Activated CD4-positive, alpha-beta T cell treated with anti-CD3 and anti-CD28 coated beads for 36 hours (primary cell): ENCODE measurements around the gene ZZZ3. TPM values are rescaled to one million over a fixed set of nuclear protein-coding genes. Genes with fewer than 3 reads are reported as not detected.
A peak's percentile ranks its signal among the peaks of the same experiment; 100 is the strongest.
"Not testable (repeated sequence)": the region's sequence is repeated elsewhere in the genome, so short reads cannot be mapped to it uniquely, and the experiment has no call there.

Experiments used
- ATAC-seq: fragments of 200-7000 bp; cut with Tn5 transposase; one replicate; pipeline ENCODE4 v1.10.0; 2021; ENCODE audit warnings: mild to moderate bottlenecking, moderate library complexity
- CTCF ChIA-PET: fragments of 350-600 bp; sonication (Branson Sonifier 250); formaldehyde crosslinking; loops from one replicate; lab custom pipeline; 2021; ENCODE audit warnings: antibody characterized with exemption; lab: Charles Lee
- POLR2A ChIA-PET: fragments of 350-600 bp; sonication (Branson Sonifier 250); formaldehyde crosslinking; loops from one replicate; lab custom pipeline; 2021; ENCODE audit warnings: antibody characterized with exemption, inconsistent platforms; lab: Charles Lee
- DNase-seq: peaks from one replicate; pipeline ENCODE4 v3.0.0-alpha.2; 2020
- H3K27ac Mint-ChIP-seq: one replicate; pipeline ENCODE4 v1.8.0; 2021; ENCODE audit warnings: mixed read lengths
- H3K27me3 Mint-ChIP-seq: one replicate; pipeline ENCODE4 v1.8.0; 2021; ENCODE audit warnings: mixed read lengths
- H3K36me3 Mint-ChIP-seq: one replicate; pipeline ENCODE4 v1.8.0; 2021; ENCODE audit warnings: low read depth, mixed read lengths
- H3K4me1 Mint-ChIP-seq: one replicate; pipeline ENCODE4 v1.8.0; 2021; ENCODE audit warnings: mixed read lengths
- H3K4me3 Mint-ChIP-seq: one replicate; pipeline ENCODE4 v1.8.0; 2021; ENCODE audit warnings: mild to moderate bottlenecking, moderate library complexity, mixed read lengths
- H3K9me3 Mint-ChIP-seq: one replicate; pipeline ENCODE4 v1.8.0; 2021; ENCODE audit warnings: low read depth, mixed read lengths
- intact Hi-C, 2 experiments: fragments of 100-400 bp; cut with DNase I in 1 of 2; cut with micrococcal nuclease in 1 of 2; formaldehyde crosslinking; loops; one replicate each; pipeline versions ENCODE4 v1.14.2 to v1.15.1; 2022 to 2024; cut with DNase I, micrococcal nuclease
- total RNA-seq, 2 experiments: library from RNA; stranded (reverse); gene quantifications; one replicate each; pipeline ENCODE4 v1.2.3, GENCODE V29; 2021

Gene ZZZ3
- total RNA-seq, result 10 to 100 TPM; 40.2 to 40.5 TPM

GRCh38 chr1:77682460-77683159 lies at the start of gene ZZZ3:
Gene ZZZ3, minus strand, starts transcription at chr1:77682658. Its CDS starts 49,304 bp downstream, at chr1:77633354.
- peak within 1 kb of the TSS; percentile 98 for H3K4me3 Mint-ChIP-seq
- peaks cover 39% of the 10 kb centered on the region for H3K4me1 Mint-ChIP-seq
- DNase-seq (peak; percentile 96), ATAC-seq (peak; percentile 77)
- H3K27ac Mint-ChIP-seq, result peak within 1 kb of the TSS; percentile 95
- no peaks in the 10 kb centered on the region for H3K9me3 Mint-ChIP-seq
- H3K27me3 Mint-ChIP-seq, result no peaks in the 10 kb centered on the region
- POLR2A ChIA-PET, result interaction anchor here (0.6 to 1.8 kb wide), 6 partner anchors 10 to 322 kb away, joined by 3 to 16 read pairs (median 3); partner anchors contain the start of genes DNAJB4 and MIGA1
- intact Hi-C loops, result loop anchor here (1.0 to 10.0 kb wide), 17 partner anchors 76 to 1895 kb away; partner anchors contain the start of genes AK5 (in 2 of the 2), FUBP1 (in 2 of the 2), MIGA1 (in 2 of the 2) and PIGK (in 2 of the 2)
- peaks cover 3% of the 10 kb centered on the region for H3K36me3 Mint-ChIP-seq
- CTCF ChIA-PET, result interaction anchor here (0.7 to 2.0 kb wide), 7 partner anchors 10 to 303 kb away, joined by 3 to 8 read pairs (median 4); no protein-coding TSS in a partner anchor

GRCh38 chr1:77732090-77732489 lies 49.6 kb upstream of the ZZZ3 start:
- Mint-ChIP-seq H3K4me1 (no peaks in the 10 kb centered on the region), H3K27me3 (no peaks in the 10 kb centered on the region), H3K36me3 (peaks cover 26% of the 10 kb centered on the region), H3K4me3 (no peak overlapping the region), H3K27ac (no peak overlapping the region), H3K9me3 (no peaks in the 10 kb centered on the region)
- intact Hi-C loops, result no loop called here
- CTCF ChIA-PET, result no interaction called here
- POLR2A ChIA-PET, result no interaction called here
- no peak for DNase-seq
- ATAC-seq, result no peak

GRCh38 chr1:77725706-77726105 lies 43.2 kb upstream of the ZZZ3 start:
- ChIA-PET POLR2A (no interaction called here), CTCF (no interaction called here)
- Mint-ChIP-seq H3K27me3 (no peaks in the 10 kb centered on the region), H3K9me3 (no peaks in the 10 kb centered on the region), H3K27ac (no peak overlapping the region), H3K36me3 (peaks cover 44% of the 10 kb centered on the region), H3K4me1 (no peaks in the 10 kb centered on the region), H3K4me3 (no peak overlapping the region)
- ATAC-seq, result no peak
- intact Hi-C loops, result no loop called here
- DNase-seq, result no peak

- ATAC-seq (no peak), DNase-seq (no peak)
- ChIA-PET CTCF (no interaction called here), POLR2A (no interaction called here)
- H3K36me3 Mint-ChIP-seq, result peaks cover 33% of the 10 kb centered on the region
- no peak overlapping the region for H3K27ac Mint-ChIP-seq
- H3K4me1 Mint-ChIP-seq, result no peaks in the 10 kb centered on the region
- H3K9me3 Mint-ChIP-seq, result no peaks in the 10 kb centered on the region
- H3K27me3 Mint-ChIP-seq, result no peaks in the 10 kb centered on the region
- H3K4me3 Mint-ChIP-seq, result no peak overlapping the region
- intact Hi-C loops, result no loop called here
These were observed 35.7 kb upstream of the ZZZ3 start for GRCh38 chr1:77718181-77718580.

GRCh38 chr1:77716065-77716464 lies 33.6 kb upstream of the ZZZ3 start:
- H3K9me3 Mint-ChIP-seq, result no peaks in the 10 kb centered on the region
- CTCF ChIA-PET, result interaction anchor here (0.5 kb wide), 1 partner anchor 473 kb away, joined by 3 read pairs; no protein-coding TSS in a partner anchor
- no peak overlapping the region for H3K27ac Mint-ChIP-seq
- ATAC-seq, result no peak
- peaks cover 27% of the 10 kb centered on the region for H3K36me3 Mint-ChIP-seq
- intact Hi-C loops, result no loop called here
- DNase-seq, result no peak
- POLR2A ChIA-PET, result interaction anchor here (0.6 kb wide), 1 partner anchor 86 kb away, joined by 4 read pairs; no protein-coding TSS in a partner anchor
- H3K4me3 Mint-ChIP-seq, result no peak overlapping the region
- no peaks in the 10 kb centered on the region for H3K4me1 Mint-ChIP-seq
- H3K27me3 Mint-ChIP-seq, result no peaks in the 10 kb centered on the region

GRCh38 chr1:77709727-77710126 lies 27.3 kb upstream of the ZZZ3 start:
- H3K27me3 Mint-ChIP-seq, result no peaks in the 10 kb centered on the region
- no peak overlapping the region for H3K4me3 Mint-ChIP-seq
- no peaks in the 10 kb centered on the region for H3K4me1 Mint-ChIP-seq
- CTCF ChIA-PET, result no interaction called here
- H3K36me3 Mint-ChIP-seq, result peaks cover 30% of the 10 kb centered on the region
- POLR2A ChIA-PET, result no interaction called here
- intact Hi-C loops, result no loop called here
- ATAC-seq, result no peak
- H3K9me3 Mint-ChIP-seq, result no peaks in the 10 kb centered on the region
- H3K27ac Mint-ChIP-seq, result no peak overlapping the region
- DNase-seq, result no peak

GRCh38 chr1:77706321-77706720 lies 23.9 kb upstream of the ZZZ3 start:
- POLR2A ChIA-PET, result no interaction called here
- intact Hi-C loops, result no loop called here
- no peak overlapping the region for H3K27ac Mint-ChIP-seq
- no peaks in the 10 kb centered on the region for H3K4me1 Mint-ChIP-seq
- H3K9me3 Mint-ChIP-seq, result no peaks in the 10 kb centered on the region
- H3K36me3 Mint-ChIP-seq, result peaks cover 21% of the 10 kb centered on the region
- H3K27me3 Mint-ChIP-seq, result no peaks in the 10 kb centered on the region
- H3K4me3 Mint-ChIP-seq, result no peak overlapping the region
- CTCF ChIA-PET, result interaction anchor here (0.5 kb wide), 1 partner anchor 13 kb away, joined by 3 read pairs; no protein-coding TSS in a partner anchor
- ATAC-seq (no peak), DNase-seq (no peak)

GRCh38 chr1:77704736-77705135 lies 22.3 kb upstream of the ZZZ3 start:
- Mint-ChIP-seq H3K27ac (peak overlapping the region; percentile 34), H3K4me3 (no peak overlapping the region), H3K4me1 (no peaks in the 10 kb centered on the region), H3K36me3 (peaks cover 19% of the 10 kb centered on the region), H3K9me3 (no peaks in the 10 kb centered on the region), H3K27me3 (no peaks in the 10 kb centered on the region)
- no peak for ATAC-seq
- intact Hi-C loops, result no loop called here
- ChIA-PET CTCF (no interaction called here), POLR2A (no interaction called here)
- no peak for DNase-seq

GRCh38 chr1:77699673-77700072 lies 17.2 kb upstream of the ZZZ3 start:
- DNase-seq, intact Hi-C loops, ATAC-seq, CTCF ChIA-PET, H3K27ac Mint-ChIP-seq, POLR2A ChIA-PET, H3K4me1 Mint-ChIP-seq, H3K27me3 Mint-ChIP-seq, H3K4me3 Mint-ChIP-seq, H3K9me3 Mint-ChIP-seq: not testable (repeated sequence)
- H3K36me3 Mint-ChIP-seq, result peaks cover 13% of the 10 kb centered on the region

- Mint-ChIP-seq H3K4me1 (no peaks in the 10 kb centered on the region), H3K27me3 (no peaks in the 10 kb centered on the region), H3K4me3 (no peak overlapping the region), H3K36me3 (peaks cover 15% of the 10 kb centered on the region), H3K27ac (no peak overlapping the region), H3K9me3 (no peaks in the 10 kb centered on the region)
- ChIA-PET CTCF (interaction anchor here (1.2 kb wide), 1 partner anchor 14 kb away, joined by 6 read pairs; the partner anchor contains the start of gene ZZZ3), POLR2A (no interaction called here)
- DNase-seq (no peak), ATAC-seq (no peak)
- intact Hi-C loops, result no loop called here
These were observed 15.0 kb upstream of the ZZZ3 start for GRCh38 chr1:77697441-77697840.

GRCh38 chr1:77688939-77689338 lies 6.5 kb upstream of the ZZZ3 start:
- peak overlapping the region; percentile 26 for H3K27ac Mint-ChIP-seq
- intact Hi-C loops, result loop anchor here in 1 of 2 experiments (10.0 kb wide), 3 partner anchors 374 to 1614 kb away; partner anchors contain the start of gene ST6GALNAC3

More at GRCh38 chr1:77688939-77689338, 6.5 kb upstream of the ZZZ3 start:
- ChIA-PET CTCF (interaction anchor here (0.7 to 1.3 kb wide), 2 partner anchors 91 to 539 kb away, joined by 3 read pairs; no protein-coding TSS in a partner anchor), POLR2A (no interaction called here)
- Mint-ChIP-seq H3K36me3 (peaks cover 12% of the 10 kb centered on the region), H3K4me1 (peaks cover 6% of the 10 kb centered on the region), H3K9me3 (no peaks in the 10 kb centered on the region), H3K27me3 (no peaks in the 10 kb centered on the region), H3K4me3 (no peak overlapping the region)
- ATAC-seq, result no peak
- DNase-seq, result no peak
